ENCODE data around the gene LOXL1. TPM values are rescaled to one million over a fixed set of nuclear protein-coding genes. Genes with fewer than 3 reads are reported as not detected.
"Not testable (repeated sequence)": the region's sequence is repeated elsewhere in the genome, so short reads cannot be mapped to it uniquely, and the experiment has no call there.

Gene LOXL1
- total RNA-seq, 2 experiments from 2014 or later = 3.4 to 3.5 TPM

GRCh38 chr15:73972984-73973682 lies 46.9 kb downstream of the LOXL1 start:
- Mint-ChIP-seq H3K4me3 (no peak overlapping the region), H3K27me3 (peaks cover 13% of the 10 kb centered on the region), H3K27ac (peak overlapping the region; percentile 5)

GRCh38 chr15:73973683-73974200 lies 47.5 kb downstream of the LOXL1 start:
- not testable (repeated sequence) for H3K27ac Mint-ChIP-seq

More at GRCh38 chr15:73972984-73973682, 46.9 kb downstream of the LOXL1 start:
- H3K36me3 Mint-ChIP-seq (ENCODE audit: low read depth) = peaks cover 4% of the 10 kb centered on the region
- peak; percentile 87 for DNase-seq
- H3K4me1 Mint-ChIP-seq = peaks cover 49% of the 10 kb centered on the region
- ChIA-PET POLR2A (no interaction called here), CTCF (interaction anchor here (0.6 to 7.9 kb wide), 35 partner anchors 8 to 155 kb away, joined by 3 to 63 read pairs (median 5); partner anchors contain the start of genes PML and STOML1)
- peaks cover 5% of the 10 kb centered on the region for H3K9me3 Mint-ChIP-seq

GRCh38 chr15:73975440-73976125 lies 49.3 kb downstream of the LOXL1 start:
- not testable (repeated sequence) for H3K9me3 Mint-ChIP-seq; H3K36me3 Mint-ChIP-seq (ENCODE audit: low read depth)
- Mint-ChIP-seq H3K4me1 (peaks cover 44% of the 10 kb centered on the region), H3K27ac (peak overlapping the region; percentile 69), H3K27me3 (peaks cover 17% of the 10 kb centered on the region), H3K4me3 (peak overlapping the region; percentile 30)
- peak; percentile 75 for DNase-seq
- CTCF ChIA-PET = interaction anchor here (0.6 to 7.9 kb wide), 6 partner anchors 12 to 797 kb away, joined by 3 to 63 read pairs (median 4); partner anchors contain the start of genes PML and STOML1
- POLR2A ChIA-PET = interaction anchor here (1.0 kb wide), 1 partner anchor 19 kb away, joined by 4 read pairs; the partner anchor contains the start of gene PML

More at GRCh38 chr15:73973683-73974200, 47.5 kb downstream of the LOXL1 start:
- CTCF ChIA-PET = interaction anchor here (1.1 to 7.9 kb wide), 19 partner anchors 8 to 154 kb away, joined by 3 to 63 read pairs (median 6); partner anchors contain the start of genes PML and STOML1
- H3K36me3 Mint-ChIP-seq (ENCODE audit: low read depth); H3K9me3 Mint-ChIP-seq; DNase-seq; POLR2A ChIA-PET; H3K4me3 Mint-ChIP-seq: not testable (repeated sequence)
- H3K4me1 Mint-ChIP-seq = peaks cover 43% of the 10 kb centered on the region
- peaks cover 17% of the 10 kb centered on the region for H3K27me3 Mint-ChIP-seq

GRCh38 chr15:73978896-73979295 lies 52.6 kb downstream of the LOXL1 start:
- POLR2A ChIA-PET = no interaction called here

GRCh38 chr15:73979636-73980035 lies 53.4 kb downstream of the LOXL1 start:
- Mint-ChIP-seq H3K9me3 (peaks cover under 1% of the 10 kb centered on the region), H3K4me3 (no peak overlapping the region), H3K4me1 (peaks cover 62% of the 10 kb centered on the region), H3K27ac (peak overlapping the region; percentile 44), H3K36me3 (ENCODE audit: low read depth) (peaks cover 4% of the 10 kb centered on the region), H3K27me3 (peaks cover 14% of the 10 kb centered on the region)
- POLR2A ChIA-PET = no interaction called here
- CTCF ChIA-PET = interaction anchor here (2.9 kb wide), 1 partner anchor 14 kb away, joined by 8 read pairs; the partner anchor contains the start of gene PML
- no peak for DNase-seq

More at GRCh38 chr15:73978896-73979295, 52.6 kb downstream of the LOXL1 start:
- DNase-seq = no peak
- peaks cover 5% of the 10 kb centered on the region for H3K36me3 Mint-ChIP-seq (ENCODE audit: low read depth)
- peaks cover 60% of the 10 kb centered on the region for H3K4me1 Mint-ChIP-seq
- H3K4me3 Mint-ChIP-seq = no peak overlapping the region
- peaks cover 5% of the 10 kb centered on the region for H3K9me3 Mint-ChIP-seq
- peak overlapping the region; percentile 1 for H3K27ac Mint-ChIP-seq
- CTCF ChIA-PET = interaction anchor here (1.0 to 2.9 kb wide), 2 partner anchors 8 to 15 kb away, joined by 3 to 8 read pairs; partner anchors contain the start of gene PML
- peaks cover 17% of the 10 kb centered on the region for H3K27me3 Mint-ChIP-seq

GRCh38 chr15:73981761-73982221 lies 55.5 kb downstream of the LOXL1 start:
- peak overlapping the region; percentile 13 for H3K4me3 Mint-ChIP-seq
- no peak for DNase-seq
- peaks cover 8% of the 10 kb centered on the region for H3K36me3 Mint-ChIP-seq (ENCODE audit: low read depth)
- H3K9me3 Mint-ChIP-seq = no peaks in the 10 kb centered on the region
- H3K27me3 Mint-ChIP-seq = peaks cover 4% of the 10 kb centered on the region
- peak overlapping the region; percentile 89 for H3K27ac Mint-ChIP-seq
- ChIA-PET CTCF (interaction anchor here (0.5 to 2.4 kb wide), 4 partner anchors 10 to 85 kb away, joined by 4 to 13 read pairs (median 6); partner anchors contain the start of gene PML), POLR2A (interaction anchor here (1.5 kb wide), 1 partner anchor 13 kb away, joined by 5 read pairs; the partner anchor contains the start of gene PML)
- peaks cover 57% of the 10 kb centered on the region for H3K4me1 Mint-ChIP-seq

- peak overlapping the region; percentile 89 for H3K27ac Mint-ChIP-seq
- POLR2A ChIA-PET = interaction anchor here (1.5 kb wide), 1 partner anchor 12 kb away, joined by 5 read pairs; the partner anchor contains the start of gene PML
- no peaks in the 10 kb centered on the region for H3K9me3 Mint-ChIP-seq
Observed at GRCh38 chr15:73982222-73982962, 56.1 kb downstream of the LOXL1 start.

GRCh38 chr15:73983211-73983727 lies 57.0 kb downstream of the LOXL1 start:
- CTCF ChIA-PET = interaction anchor here (0.5 to 2.4 kb wide), 4 partner anchors 9 to 25 kb away, joined by 3 to 7 read pairs (median 4); partner anchors contain the start of gene STOML1
- H3K4me3 Mint-ChIP-seq = no peak overlapping the region
- POLR2A ChIA-PET = interaction anchor here (1.0 kb wide), 1 partner anchor 11 kb away, joined by 3 read pairs; the partner anchor contains the start of gene PML
- peak overlapping the region; percentile 89 for H3K27ac Mint-ChIP-seq
- no peaks in the 10 kb centered on the region for H3K9me3 Mint-ChIP-seq
- H3K27me3 Mint-ChIP-seq = peaks cover 4% of the 10 kb centered on the region
- no peak for DNase-seq
- peaks cover 11% of the 10 kb centered on the region for H3K36me3 Mint-ChIP-seq (ENCODE audit: low read depth)
- H3K4me1 Mint-ChIP-seq = peaks cover 57% of the 10 kb centered on the region

More at GRCh38 chr15:73982222-73982962, 56.1 kb downstream of the LOXL1 start:
- CTCF ChIA-PET = interaction anchor here (1.2 to 2.4 kb wide), 4 partner anchors 9 to 16 kb away, joined by 4 to 13 read pairs (median 6); partner anchors contain the start of gene PML
- Mint-ChIP-seq H3K4me3 (peak overlapping the region; percentile 13), H3K4me1 (peaks cover 57% of the 10 kb centered on the region), H3K27me3 (peaks cover 4% of the 10 kb centered on the region), H3K36me3 (ENCODE audit: low read depth) (peaks cover 11% of the 10 kb centered on the region)
- no peak for DNase-seq

GRCh38 chr15:73983773-73984172 lies 57.5 kb downstream of the LOXL1 start:
- POLR2A ChIA-PET = interaction anchor here (1.0 kb wide), 1 partner anchor 11 kb away, joined by 3 read pairs; the partner anchor contains the start of gene PML
- Mint-ChIP-seq H3K9me3 (no peaks in the 10 kb centered on the region), H3K27ac (peak overlapping the region; percentile 65), H3K4me1 (peaks cover 57% of the 10 kb centered on the region), H3K4me3 (no peak overlapping the region), H3K36me3 (ENCODE audit: low read depth) (peaks cover 11% of the 10 kb centered on the region), H3K27me3 (no peaks in the 10 kb centered on the region)
- CTCF ChIA-PET = interaction anchor here (0.5 to 1.4 kb wide), 3 partner anchors 9 to 25 kb away, joined by 3 to 5 read pairs (median 3); partner anchors contain the start of gene STOML1
- DNase-seq = no peak

GRCh38 chr15:73984208-73984979 lies 58.1 kb downstream of the LOXL1 start:
- CTCF ChIA-PET = interaction anchor here (0.6 to 2.2 kb wide), 3 partner anchors 12 to 57 kb away, joined by 4 to 6 read pairs (median 5); no protein-coding TSS in a partner anchor
- Mint-ChIP-seq H3K27me3 (no peaks in the 10 kb centered on the region), H3K36me3 (ENCODE audit: low read depth) (peaks cover 11% of the 10 kb centered on the region), H3K4me3 (no peak overlapping the region), H3K4me1 (peaks cover 57% of the 10 kb centered on the region), H3K9me3 (no peaks in the 10 kb centered on the region), H3K27ac (peak overlapping the region; percentile 65)
- POLR2A ChIA-PET = interaction anchor here (1.1 kb wide), 1 partner anchor 10 kb away, joined by 4 read pairs; the partner anchor contains the start of gene PML
- DNase-seq = no peak

Data from activated CD4-positive, alpha-beta T cell treated with anti-CD3 and anti-CD28 coated beads, Interleukin-2, amount 10 ng/mL, durations not matched to agents 7 days and 5 days (primary cell).